ENCODE measurements around the gene CNPPD1.

Gene CNPPD1

GRCh38 chr2:219142329-219142728, 34.4 kb downstream of the CNPPD1 start:
- H3K27ac ChIP-seq (replicated peaks): no peak overlapping the region
- no peak overlapping the region for H3K4me3 ChIP-seq (replicated peaks; ENCODE audit: insufficient read depth, low read length)
- no peak for TF ChIP-seq CTCF (IDR thresholded peaks at IDR 0.05; ENCODE audit: insufficient read depth, low read length)
- TF ChIP-seq SPI1 (IDR thresholded peaks at IDR 0.05; ENCODE audit: borderline replicate concordance, low read depth): no peak
- TF ChIP-seq REST (IDR thresholded peaks at IDR 0.05; ENCODE audit: insufficient replicate concordance, low read depth): no peak
- no peak for TF ChIP-seq GABPA (IDR thresholded peaks at IDR 0.05; ENCODE audit: low read depth)
- TF ChIP-seq POLR2AphosphoS5 (IDR thresholded peaks at IDR 0.05; ENCODE audit: low read depth): no peak
- DNase-seq (ENCODE audit: low read depth in 1 of 2, low spot score in 1 of 2): no peak
- no peaks in the 10 kb centered on the region for H3K27me3 ChIP-seq (ENCODE audit: insufficient read depth, poor library complexity, severe bottlenecking)

- no peak overlapping the region for H3K4me3 ChIP-seq (replicated peaks; ENCODE audit: insufficient read depth, low read length)
- H3K27ac ChIP-seq (replicated peaks): no peak overlapping the region
- DNase-seq (ENCODE audit: low read depth in 1 of 2, low spot score in 1 of 2): no peak
Measured at GRCh38 chr2:219140722-219141121, 36.0 kb downstream of the CNPPD1 start.

GRCh38 chr2:219133976-219134375, 42.7 kb downstream of the CNPPD1 start:
- no peaks in the 10 kb centered on the region for H3K27me3 ChIP-seq (ENCODE audit: insufficient read depth, poor library complexity, severe bottlenecking)
- DNase-seq (ENCODE audit: low read depth in 1 of 2, low spot score in 1 of 2): peak in 1 of 2 experiments; percentile 36
- no peak overlapping the region for H3K4me3 ChIP-seq (replicated peaks; ENCODE audit: insufficient read depth, low read length)
- H3K27ac ChIP-seq (replicated peaks): no peak overlapping the region
- no peak for TF ChIP-seq SPI1 (IDR thresholded peaks at IDR 0.05; ENCODE audit: borderline replicate concordance, low read depth)
- TF ChIP-seq GABPA (IDR thresholded peaks at IDR 0.05; ENCODE audit: low read depth): no peak
- TF ChIP-seq POLR2AphosphoS5 (IDR thresholded peaks at IDR 0.05; ENCODE audit: low read depth): no peak
- TF ChIP-seq CTCF (IDR thresholded peaks at IDR 0.05; ENCODE audit: insufficient read depth, low read length): no peak
- no peak for TF ChIP-seq REST (IDR thresholded peaks at IDR 0.05; ENCODE audit: insufficient replicate concordance, low read depth)

More at GRCh38 chr2:219140722-219141121, 36.0 kb downstream of the CNPPD1 start:
- no peak for TF ChIP-seq SPI1 (IDR thresholded peaks at IDR 0.05; ENCODE audit: borderline replicate concordance, low read depth)
- no peak for TF ChIP-seq POLR2AphosphoS5 (IDR thresholded peaks at IDR 0.05; ENCODE audit: low read depth)
- no peak for TF ChIP-seq GABPA (IDR thresholded peaks at IDR 0.05; ENCODE audit: low read depth)
- TF ChIP-seq CTCF (IDR thresholded peaks at IDR 0.05; ENCODE audit: insufficient read depth, low read length): no peak
- TF ChIP-seq REST (IDR thresholded peaks at IDR 0.05; ENCODE audit: insufficient replicate concordance, low read depth): no peak
- H3K27me3 ChIP-seq (ENCODE audit: insufficient read depth, poor library complexity, severe bottlenecking): no peaks in the 10 kb centered on the region

Data from HL-60 (cell line).